ENCODE data around the gene SAMSN1. TPM values are rescaled to one million over a fixed set of nuclear protein-coding genes. Genes with fewer than 3 reads are reported as not detected.
"Not testable (repeated sequence)": the region's sequence is repeated elsewhere in the genome, so short reads cannot be mapped to it uniquely, and the experiment has no call there.

SAMSN1 gene
- total and polyA plus RNA-seq, 9 donors: 1.3 to 8.0 (median 2.0) TPM

DNA sequence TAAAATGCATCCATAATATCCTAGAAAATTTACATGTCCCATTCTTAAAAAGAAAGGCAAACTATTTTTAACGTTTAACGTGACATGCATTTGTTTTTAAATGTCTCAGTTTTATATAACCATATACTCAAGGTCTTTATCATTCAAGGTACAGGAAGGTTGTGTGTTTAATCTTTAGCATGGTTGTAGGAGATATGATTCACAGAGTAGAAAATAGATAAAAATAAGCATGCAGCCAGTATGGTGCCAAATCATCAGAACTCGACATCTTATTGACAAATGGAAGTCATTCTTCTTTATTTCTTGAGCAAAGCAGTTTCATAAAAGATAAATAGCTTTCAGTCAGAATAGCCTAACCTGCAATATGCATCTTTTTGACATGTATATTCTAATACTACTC lies 51.0 kb downstream of the SAMSN1 start:
- TF ChIP-seq POLR2A (IDR thresholded peaks at IDR 0.05): no peak
- TF ChIP-seq EP300 (IDR thresholded peaks at IDR 0.05): no peak
- TF ChIP-seq, protein P1, sequence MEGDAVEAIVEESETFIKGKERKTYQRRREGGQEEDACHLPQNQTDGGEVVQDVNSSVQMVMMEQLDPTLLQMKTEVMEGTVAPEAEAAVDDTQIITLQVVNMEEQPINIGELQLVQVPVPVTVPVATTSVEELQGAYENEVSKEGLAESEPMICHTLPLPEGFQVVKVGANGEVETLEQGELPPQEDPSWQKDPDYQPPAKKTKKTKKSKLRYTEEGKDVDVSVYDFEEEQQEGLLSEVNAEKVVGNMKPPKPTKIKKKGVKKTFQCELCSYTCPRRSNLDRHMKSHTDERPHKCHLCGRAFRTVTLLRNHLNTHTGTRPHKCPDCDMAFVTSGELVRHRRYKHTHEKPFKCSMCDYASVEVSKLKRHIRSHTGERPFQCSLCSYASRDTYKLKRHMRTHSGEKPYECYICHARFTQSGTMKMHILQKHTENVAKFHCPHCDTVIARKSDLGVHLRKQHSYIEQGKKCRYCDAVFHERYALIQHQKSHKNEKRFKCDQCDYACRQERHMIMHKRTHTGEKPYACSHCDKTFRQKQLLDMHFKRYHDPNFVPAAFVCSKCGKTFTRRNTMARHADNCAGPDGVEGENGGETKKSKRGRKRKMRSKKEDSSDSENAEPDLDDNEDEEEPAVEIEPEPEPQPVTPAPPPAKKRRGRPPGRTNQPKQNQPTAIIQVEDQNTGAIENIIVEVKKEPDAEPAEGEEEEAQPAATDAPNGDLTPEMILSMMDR (IDR thresholded peaks at IDR 0.05): no peak
- no peaks in the 10 kb centered on the region for H3K36me3 ChIP-seq

DNA sequence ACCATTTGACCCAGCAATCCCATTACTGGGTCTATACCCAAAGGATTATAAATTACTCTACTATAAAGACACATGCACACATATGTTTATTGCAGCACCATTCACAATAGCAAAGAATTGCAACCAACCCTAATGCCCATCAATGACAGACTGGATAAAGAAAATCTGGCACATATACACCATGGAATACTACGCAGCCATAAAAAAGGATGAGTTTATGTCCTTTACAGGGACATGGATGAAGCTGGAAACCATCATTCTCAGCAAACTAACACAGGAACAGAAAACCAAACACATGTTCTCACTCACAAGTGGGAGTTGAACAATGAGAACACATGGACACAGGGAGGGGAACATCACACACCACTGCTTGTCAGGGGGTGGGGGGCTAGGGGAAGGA lies 51.9 kb downstream of the SAMSN1 start:
- H3K27ac ChIP-seq; H3K36me3 ChIP-seq; H3K9me3 ChIP-seq; intact Hi-C loops (cut with DNase I); H3K27me3 ChIP-seq; H3K4me3 ChIP-seq; DNase-seq; H3K4me1 ChIP-seq (ENCODE audit: insufficient read depth): not testable (repeated sequence)
- WGBS, 3 donors: 95 to 100% (median 96%) methylated on average over 1 of the region's 1 CpG

More for the DNA sequence above, 51.0 kb downstream of the SAMSN1 start:
- Histone ChIP-seq H3K4me1 (ENCODE audit: insufficient read depth) (no peaks in the 10 kb centered on the region), H3K27me3 (no peaks in the 10 kb centered on the region), H3K4me3 (no peak overlapping the region), H3K9me3 (no peaks in the 10 kb centered on the region), H3K27ac (no peak overlapping the region)
- no peak for DNase-seq
- intact Hi-C loops (cut with DNase I): no loop called here
- 66 to 78% (median 74%) methylated on average over 3 of the region's 3 CpGs for WGBS, 3 donors

DNA sequence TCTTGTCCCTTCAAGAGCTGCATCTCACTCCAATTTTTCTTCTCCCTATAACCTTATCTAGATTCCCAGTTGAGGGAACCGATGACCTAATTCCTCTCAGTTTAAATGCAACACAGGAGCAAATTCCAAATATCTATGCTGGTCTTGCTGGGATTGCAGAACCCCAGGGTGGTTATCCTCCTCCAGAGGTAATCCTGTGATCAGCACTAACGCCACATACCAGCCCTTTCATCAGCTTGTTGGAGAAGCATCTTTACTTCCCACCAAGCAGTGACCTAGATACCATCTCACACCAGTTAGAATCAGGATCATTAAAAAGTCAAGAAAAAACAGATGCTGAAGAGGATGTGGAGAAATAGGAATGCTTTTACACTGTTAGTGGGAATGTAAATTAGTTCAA lies 52.4 kb downstream of the SAMSN1 start:
- Histone ChIP-seq H3K27me3 (no peaks in the 10 kb centered on the region), H3K4me3 (no peak overlapping the region), H3K9me3 (no peaks in the 10 kb centered on the region), H3K36me3 (no peaks in the 10 kb centered on the region), H3K27ac (no peak overlapping the region), H3K4me1 (ENCODE audit: insufficient read depth) (no peaks in the 10 kb centered on the region)
- intact Hi-C loops (cut with DNase I): no loop called here
- 17 to 56% (median 48%) methylated on average over 2 of the region's 2 CpGs for WGBS, 3 donors
- DNase-seq: no peak
- TF ChIP-seq, protein P1 (IDR thresholded peaks at IDR 0.05): no peak
- TF ChIP-seq EP300 (IDR thresholded peaks at IDR 0.05) (no peak), POLR2A (IDR thresholded peaks at IDR 0.05) (no peak)

DNA sequence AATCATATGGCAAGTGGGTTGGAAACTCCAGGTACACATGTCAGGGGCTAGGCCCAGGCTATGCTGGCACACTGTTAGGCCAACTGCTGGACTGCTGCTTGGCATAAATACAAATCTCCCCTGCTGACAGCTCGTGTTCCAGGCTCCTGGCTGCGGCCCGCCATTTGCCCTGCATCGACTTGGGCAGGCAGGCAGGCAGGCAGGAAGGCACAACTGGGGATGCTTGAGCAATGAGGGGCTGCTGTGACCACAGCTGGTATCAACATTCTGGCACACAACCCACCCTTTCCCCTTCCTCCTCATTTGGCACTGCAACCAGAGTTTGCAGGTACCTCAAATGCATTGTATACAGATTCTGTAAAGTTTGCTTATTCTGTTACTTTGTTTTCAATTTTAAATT lies 53.2 kb downstream of the SAMSN1 start:
- Histone ChIP-seq H3K4me3 (no peak overlapping the region), H3K27me3 (no peaks in the 10 kb centered on the region), H3K36me3 (no peaks in the 10 kb centered on the region), H3K27ac (no peak overlapping the region), H3K4me1 (ENCODE audit: insufficient read depth) (no peaks in the 10 kb centered on the region), H3K9me3 (no peaks in the 10 kb centered on the region)
- intact Hi-C loops (cut with DNase I): no loop called here
- no peak for DNase-seq
- 68 to 77% (median 76%) methylated on average over 4 of the region's 4 CpGs for WGBS, 3 donors
- no peak for TF ChIP-seq POLR2A (IDR thresholded peaks at IDR 0.05)
- TF ChIP-seq, protein P1 (IDR thresholded peaks at IDR 0.05): no peak
- TF ChIP-seq EP300 (IDR thresholded peaks at IDR 0.05): no peak

DNA sequence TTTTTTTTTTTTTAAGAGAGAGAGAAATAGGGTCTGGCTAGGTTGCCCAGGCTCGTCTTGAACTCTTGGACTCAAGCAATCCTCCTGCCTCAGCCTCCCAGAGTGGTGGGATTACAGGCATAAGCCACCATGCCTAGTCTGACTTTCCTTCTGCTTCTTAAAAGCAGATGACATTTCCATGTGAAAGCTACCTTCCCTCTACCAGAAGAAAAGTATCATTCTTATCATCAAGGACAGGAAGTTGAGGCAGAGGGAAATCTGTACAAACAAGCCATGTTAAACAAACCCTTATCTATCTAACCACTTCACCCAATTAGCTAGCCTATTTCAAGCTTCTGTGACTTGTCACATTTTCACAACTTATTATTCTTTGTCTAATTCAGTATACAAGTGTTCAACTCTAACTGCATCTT lies 54.8 kb downstream of the SAMSN1 start:
- H3K4me1 ChIP-seq (ENCODE audit: insufficient read depth): no peaks in the 10 kb centered on the region
- DNase-seq: no peak
- TF ChIP-seq, protein P1 (IDR thresholded peaks at IDR 0.05): no peak
- no peak for TF ChIP-seq EP300 (IDR thresholded peaks at IDR 0.05)
- no peak for TF ChIP-seq POLR2A (IDR thresholded peaks at IDR 0.05)
- H3K27ac ChIP-seq: no peak overlapping the region
- WGBS, 3 donors: 80 to 92% (median 89%) methylated on average over 1 of the region's 1 CpG
- intact Hi-C loops (cut with DNase I): no loop called here
- H3K27me3 ChIP-seq: no peaks in the 10 kb centered on the region
- no peaks in the 10 kb centered on the region for H3K9me3 ChIP-seq
- no peaks in the 10 kb centered on the region for H3K36me3 ChIP-seq
- no peak overlapping the region for H3K4me3 ChIP-seq
